SK-N-SH (cell line): Measurements from ENCODE around the gene ACLY.

Experiments
- JUND ChIP-seq: IDR thresholded peaks from 2 replicates; pipeline ENCODE4 v1.4.0; 2012
- SIN3A ChIP-seq: IDR thresholded peaks from 2 replicates; pipeline ENCODE4 v1.6.1; 2012; ENCODE audit warnings: low read depth, mild to moderate bottlenecking, low read length, moderate library complexity, borderline replicate concordance
- TF ChIP-seq, protein P1 (sequence below): fragments of 200-600 bp; sonication (generic); IDR thresholded peaks from 2 replicates; pipeline ENCODE4 v1.6.1; 2017; ENCODE audit warnings: antibody characterized with exemption, mild to moderate bottlenecking, moderate library complexity

DNA sequence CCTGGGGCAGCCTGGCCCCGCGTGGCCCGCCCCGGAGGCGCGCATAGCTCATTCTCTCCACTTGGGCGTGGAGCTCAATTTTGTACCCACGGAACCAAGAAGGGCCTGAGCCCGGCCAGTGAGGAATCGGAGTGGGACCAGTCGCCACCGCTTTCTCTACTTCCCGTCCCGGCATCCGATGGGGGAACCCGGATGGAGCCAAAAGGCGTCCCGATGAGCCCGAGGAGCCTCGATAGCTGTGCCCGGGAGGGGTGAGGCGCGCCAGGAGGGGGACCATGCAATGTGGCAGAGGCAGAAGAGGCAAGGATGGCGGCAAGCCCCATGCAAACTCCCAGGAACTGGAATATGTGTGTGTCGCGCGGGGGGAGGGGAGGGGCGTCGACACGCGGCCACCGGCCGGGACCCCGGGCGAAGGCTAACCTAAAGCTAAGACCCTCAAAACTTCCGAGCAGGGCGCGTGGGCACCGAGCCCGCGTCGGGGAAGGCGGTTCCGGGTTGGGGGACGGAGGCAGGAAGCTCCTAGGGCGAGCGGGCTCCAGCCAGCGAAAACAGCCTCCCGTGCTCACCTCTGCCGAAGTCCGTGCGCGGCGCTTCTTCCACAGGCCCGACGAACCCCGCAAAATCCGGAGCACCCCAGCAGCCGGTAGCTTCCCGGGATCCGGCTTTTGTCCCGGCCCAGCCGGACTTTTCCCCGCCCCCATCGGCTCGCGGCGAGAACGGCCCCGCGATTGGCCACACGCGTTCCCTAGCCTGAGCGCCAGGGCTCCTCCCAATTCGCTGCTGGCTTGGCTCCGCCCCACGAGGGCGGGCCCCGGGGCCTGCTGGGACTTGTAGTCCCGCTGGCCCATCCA, at the start of gene ACLY:
- TF ChIP-seq, protein P1, sequence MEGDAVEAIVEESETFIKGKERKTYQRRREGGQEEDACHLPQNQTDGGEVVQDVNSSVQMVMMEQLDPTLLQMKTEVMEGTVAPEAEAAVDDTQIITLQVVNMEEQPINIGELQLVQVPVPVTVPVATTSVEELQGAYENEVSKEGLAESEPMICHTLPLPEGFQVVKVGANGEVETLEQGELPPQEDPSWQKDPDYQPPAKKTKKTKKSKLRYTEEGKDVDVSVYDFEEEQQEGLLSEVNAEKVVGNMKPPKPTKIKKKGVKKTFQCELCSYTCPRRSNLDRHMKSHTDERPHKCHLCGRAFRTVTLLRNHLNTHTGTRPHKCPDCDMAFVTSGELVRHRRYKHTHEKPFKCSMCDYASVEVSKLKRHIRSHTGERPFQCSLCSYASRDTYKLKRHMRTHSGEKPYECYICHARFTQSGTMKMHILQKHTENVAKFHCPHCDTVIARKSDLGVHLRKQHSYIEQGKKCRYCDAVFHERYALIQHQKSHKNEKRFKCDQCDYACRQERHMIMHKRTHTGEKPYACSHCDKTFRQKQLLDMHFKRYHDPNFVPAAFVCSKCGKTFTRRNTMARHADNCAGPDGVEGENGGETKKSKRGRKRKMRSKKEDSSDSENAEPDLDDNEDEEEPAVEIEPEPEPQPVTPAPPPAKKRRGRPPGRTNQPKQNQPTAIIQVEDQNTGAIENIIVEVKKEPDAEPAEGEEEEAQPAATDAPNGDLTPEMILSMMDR, result no peak
- no peak for TF ChIP-seq JUND
- 0 out of 2 replicates have a peak, but pooled peaks have one; percentile 21 for TF ChIP-seq SIN3A
